NCI-H2029 treated with DMSO at 0.1 percent for 48 hours (cell line): ENCODE data around the gene LCMT1.

Source experiments
- DNase-seq: peaks from one replicate; lab custom pipeline; 2025; lab: John Stamatoyannopoulos, UW

The LCMT1 gene

DNA sequence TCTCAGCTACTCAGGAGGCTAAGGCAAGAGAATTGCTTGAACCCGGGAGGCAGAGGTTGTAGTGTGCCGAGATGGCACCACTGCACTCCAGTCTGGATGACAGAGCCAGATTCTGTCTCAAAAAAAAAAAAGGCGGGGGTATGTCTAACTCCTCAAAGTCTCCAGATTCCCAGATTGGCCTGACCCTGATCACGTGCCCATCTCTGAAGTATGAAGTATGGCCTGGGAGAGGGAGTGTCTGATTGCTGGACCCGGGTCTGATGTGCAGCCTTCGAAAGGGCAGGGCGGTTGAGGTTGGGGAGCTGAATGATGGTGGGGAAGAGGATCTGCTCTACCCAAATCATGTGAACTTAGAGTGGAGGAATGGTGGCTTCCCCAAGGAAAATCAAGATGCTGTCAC, 87.9 kb downstream of the LCMT1 start:
- no peak for DNase-seq

- no peak for DNase-seq
Measured at GRCh38 chr16:25210758-25211157, 99.2 kb downstream of the LCMT1 start.

GRCh38 chr16:25212636-25213035, 101.1 kb downstream of the LCMT1 start:
- no peak for DNase-seq

DNA sequence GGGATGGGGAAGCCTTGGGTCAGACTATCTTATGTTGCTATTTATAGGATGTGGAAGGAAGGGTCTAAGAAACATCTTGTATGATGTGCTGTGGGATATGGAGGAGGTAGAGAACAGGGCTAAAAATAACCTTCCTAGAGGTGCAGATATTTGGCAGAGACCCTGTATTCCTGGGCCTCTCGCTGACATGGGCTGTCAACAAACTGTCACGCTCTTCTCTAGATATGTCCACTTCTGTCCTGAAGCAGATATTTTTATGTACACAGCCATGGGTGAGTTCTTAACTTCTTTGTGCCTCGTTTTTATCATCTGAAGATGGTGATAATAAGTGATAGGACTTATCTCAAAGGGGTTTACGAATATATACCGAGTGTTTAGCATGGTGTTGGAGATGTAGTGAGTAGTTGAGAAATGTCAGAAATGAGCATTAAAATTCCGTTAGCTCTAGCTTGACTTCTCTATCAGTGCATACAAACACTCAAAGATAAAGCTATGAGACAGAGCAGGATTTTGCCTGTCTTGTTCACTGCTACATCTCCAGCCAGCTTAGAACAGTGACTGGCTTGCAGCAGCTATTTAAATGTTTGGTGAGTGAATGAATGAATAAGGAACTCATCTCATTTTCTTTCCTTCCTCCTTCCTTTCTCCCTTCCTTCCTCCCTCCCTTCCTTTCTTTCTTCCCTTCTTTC, 102.3 kb downstream of the LCMT1 start:
- DNase-seq = no peak

DNA sequence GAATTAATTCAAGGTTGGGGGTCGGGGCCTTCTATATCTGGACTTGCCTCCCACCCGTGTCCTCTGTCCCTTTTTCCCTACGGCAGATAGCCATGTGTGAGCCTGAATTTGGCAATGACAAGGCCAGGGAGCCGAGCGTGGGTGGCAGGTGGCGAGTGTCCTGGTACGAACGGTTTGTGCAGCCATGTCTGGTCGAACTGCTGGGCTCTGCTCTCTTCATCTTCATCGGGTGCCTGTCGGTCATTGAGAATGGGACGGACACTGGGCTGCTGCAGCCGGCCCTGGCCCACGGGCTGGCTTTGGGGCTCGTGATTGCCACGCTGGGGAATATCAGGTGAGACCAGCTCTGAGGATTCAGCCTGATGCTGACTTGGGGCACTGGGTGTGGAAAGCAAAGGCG, 105.6 kb downstream of the LCMT1 start:
- DNase-seq = no peak

DNA sequence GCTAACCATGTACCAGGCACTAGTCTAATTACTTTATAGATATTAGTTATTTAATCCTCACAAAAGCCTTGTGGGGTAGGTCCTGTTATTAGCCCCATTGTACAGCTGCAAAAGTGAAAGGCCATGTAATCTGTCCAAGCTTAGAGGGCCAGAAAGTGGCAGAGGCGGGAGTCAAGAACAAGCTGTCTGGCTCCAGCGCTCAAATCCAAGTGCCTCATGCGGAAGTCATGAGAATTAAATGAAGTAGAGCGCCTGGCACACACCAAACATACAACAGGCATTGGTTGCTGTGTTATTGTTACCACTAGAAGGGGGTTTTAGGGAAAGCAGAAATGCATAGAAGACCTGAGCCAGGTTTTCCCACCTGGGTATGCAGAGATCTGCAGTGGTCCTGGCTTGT, 106.4 kb downstream of the LCMT1 start:
- peak; percentile 76 for DNase-seq

DNA sequence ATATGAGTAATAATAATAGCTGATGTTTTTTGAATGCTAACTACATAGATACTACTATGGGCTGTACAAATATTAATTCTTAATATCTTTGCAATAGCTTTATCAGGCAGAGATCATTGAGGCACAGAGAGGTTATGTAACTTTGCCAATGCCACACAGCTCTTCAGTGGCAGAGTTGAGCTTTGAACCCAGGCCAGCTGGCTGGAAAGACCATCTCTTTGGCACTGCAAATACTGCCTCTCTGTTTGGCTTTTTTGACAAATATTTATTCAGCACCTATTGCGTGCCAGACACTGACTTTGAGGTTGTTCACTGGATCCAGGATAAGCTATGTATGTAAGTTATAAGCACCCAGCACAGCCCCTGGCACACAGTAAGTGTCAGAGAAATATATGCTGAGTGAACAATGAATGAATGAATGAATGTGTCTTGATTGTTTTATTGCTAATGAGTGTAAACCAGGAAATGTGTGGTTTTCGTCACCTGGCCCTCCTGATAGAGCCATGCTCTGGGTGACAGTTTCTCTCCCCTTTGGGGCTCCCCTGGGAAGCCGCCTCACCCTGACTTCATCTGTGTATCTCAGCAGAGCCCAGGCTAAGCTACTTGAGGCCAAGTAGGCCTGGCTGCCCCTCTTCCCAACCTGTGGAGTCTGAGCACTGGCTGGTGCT, 107.7 kb downstream of the LCMT1 start:
- DNase-seq = peak; percentile 46

DNA sequence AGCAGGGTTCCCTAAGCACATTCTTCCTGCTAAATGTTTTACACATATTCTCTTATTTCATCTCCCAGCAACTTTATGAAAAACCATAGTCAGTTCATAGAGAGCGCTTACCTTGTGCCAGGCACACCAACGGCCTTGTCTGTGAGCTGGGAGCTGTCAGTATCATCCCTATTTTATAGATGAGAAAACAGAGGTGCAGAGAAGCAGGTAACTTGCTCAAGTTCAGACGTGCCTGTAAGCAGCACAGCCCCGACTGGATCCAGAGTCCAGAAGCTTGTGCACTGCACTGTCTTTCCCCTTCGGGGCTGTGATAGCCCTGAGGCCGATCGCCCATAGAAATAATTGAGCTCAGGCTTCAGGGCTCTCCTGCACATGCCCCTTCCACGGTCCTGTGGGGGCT, 111.4 kb downstream of the LCMT1 start:
- DNase-seq = no peak

- no peak for DNase-seq
Measured at GRCh38 chr16:25223964-25224363, 112.4 kb downstream of the LCMT1 start.

GRCh38 chr16:25224731-25225319, 113.3 kb downstream of the LCMT1 start:
- DNase-seq = no peak
